CD4-positive, alpha-beta T cell treated with Interleukin-4 for 1 hour (primary cell): ENCODE data around the gene GRM3.

Experiments
- DNase-seq, 2 donors: peaks; one replicate each; pipeline ENCODE4 v3.0.0-alpha.2; 2020 to 2022

The GRM3 gene

DNA sequence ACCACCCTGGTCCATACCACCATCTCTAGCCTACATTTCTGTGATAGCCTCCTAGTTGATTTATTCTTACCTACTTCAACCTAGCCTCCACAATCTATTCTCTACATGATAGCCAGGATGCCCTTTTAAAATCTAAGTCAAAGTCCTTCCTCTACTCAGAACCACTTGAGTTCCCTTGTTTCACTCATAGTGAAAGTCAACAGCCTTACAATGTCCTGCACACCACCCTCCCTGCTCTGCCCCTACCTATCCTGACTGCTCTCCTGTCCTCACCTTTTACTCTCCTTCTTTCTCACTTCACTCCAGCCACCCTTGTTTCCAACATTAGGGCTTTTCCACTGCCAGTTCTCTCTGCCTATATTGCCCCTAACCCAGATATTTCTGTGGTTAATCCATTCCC, 146.7 kb downstream of the GRM3 start:
- no peak for DNase-seq

DNA sequence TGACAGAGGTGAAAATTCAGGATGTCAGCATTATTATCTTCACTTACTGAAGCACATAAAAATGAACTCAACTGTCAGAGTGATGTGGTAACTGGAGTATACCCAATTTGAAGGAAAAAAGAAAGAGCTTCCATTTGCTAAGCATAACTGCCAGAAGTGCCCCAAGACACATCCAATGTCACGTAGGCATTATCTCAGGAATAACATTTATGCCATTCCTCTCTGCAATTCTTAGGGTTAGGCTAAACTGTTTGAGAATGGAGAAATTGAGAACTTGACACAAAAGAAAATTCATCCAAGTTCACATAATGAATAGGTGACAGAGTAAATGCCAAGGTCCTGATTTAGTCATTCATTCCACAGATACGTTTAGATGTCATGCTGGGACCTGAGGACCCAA, 148.6 kb downstream of the GRM3 start:
- DNase-seq, result no peak

GRCh38 chr7:86793136-86793535, 149.4 kb downstream of the GRM3 start:
- DNase-seq, result no peak

DNA sequence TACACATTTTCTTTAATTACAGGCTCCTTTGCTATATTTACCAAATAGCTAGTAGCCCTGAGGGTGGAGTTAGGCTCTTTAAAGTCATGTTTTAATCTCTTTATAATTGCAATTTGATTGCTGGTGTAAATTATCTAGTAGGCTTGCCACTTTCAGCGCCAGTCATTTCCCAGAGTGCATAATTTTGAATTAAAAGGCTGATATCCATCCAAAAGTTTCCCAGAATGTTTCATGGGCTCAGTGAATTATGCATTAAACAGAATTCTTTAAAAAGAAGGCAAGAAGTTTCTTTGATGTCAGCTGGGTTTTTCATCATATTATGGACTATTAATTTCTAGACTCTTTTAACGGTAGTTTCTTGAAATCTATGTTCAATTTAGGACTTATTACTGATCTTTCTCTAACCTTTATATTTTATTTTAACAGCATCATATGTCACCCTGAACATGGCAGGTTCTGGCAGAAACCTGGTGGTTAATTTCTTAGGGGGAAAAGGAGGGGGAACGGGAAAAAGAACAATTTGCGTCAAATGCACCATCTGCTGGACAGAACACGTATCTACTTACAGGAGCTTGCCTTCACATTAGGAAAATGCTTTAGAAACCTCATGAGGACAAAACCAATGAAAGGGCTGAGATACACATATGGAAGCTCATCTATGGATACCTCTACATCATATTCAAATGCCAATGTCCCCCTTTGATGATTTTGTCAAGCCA, 171.1 kb downstream of the GRM3 start:
- no peak for DNase-seq

GRCh38 chr7:86815556-86815955, 171.8 kb downstream of the GRM3 start:
- DNase-seq, result no peak

- DNase-seq, result no peak
Observed at GRCh38 chr7:86818903-86819302, 175.2 kb downstream of the GRM3 start.

DNA sequence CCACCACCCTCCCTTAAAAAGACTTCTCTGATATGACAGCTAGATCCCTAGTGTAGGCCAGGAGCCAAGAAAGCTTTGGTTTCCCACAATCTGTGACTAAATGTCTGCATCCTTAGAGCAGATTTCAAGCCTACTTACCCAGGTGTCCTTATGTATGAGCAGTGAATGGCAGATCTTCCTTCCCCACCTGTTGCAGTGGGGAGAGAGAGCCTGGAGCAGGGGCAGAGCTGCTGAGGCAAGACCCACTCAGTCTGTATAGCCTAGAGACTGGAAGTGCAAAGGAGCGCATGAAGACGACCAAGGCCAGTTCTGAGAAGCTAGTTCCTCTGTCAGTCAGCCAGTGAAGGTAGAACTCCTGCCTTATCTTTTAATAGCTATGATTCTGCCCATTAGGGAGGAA, 180.1 kb downstream of the GRM3 start:
- DNase-seq, result no peak

DNA sequence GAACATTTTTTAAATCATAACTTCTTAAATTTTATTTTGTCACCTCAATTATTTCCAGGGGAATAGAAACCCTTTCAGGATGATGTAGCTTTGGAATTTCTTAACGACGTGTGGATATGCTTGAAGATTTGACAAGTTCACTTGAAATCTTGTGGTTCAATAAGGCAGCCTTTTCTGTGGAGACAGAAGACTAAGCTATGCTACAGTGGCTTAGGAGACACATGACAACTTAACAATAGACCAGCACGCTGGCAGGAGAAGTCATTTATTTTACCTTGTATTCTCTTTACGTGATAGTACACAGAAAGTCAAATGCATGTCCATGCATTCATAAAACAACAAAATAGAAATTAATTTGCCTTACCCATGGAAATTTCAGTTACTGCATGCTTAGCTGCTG, 181.6 kb downstream of the GRM3 start:
- no peak for DNase-seq

GRCh38 chr7:86826948-86827347, 183.2 kb downstream of the GRM3 start:
- no peak for DNase-seq

- DNase-seq, result no peak
Observed at GRCh38 chr7:86833360-86833759, 189.7 kb downstream of the GRM3 start.

GRCh38 chr7:86837235-86837634, 193.5 kb downstream of the GRM3 start:
- DNase-seq, result no peak

- DNase-seq, result no peak
Observed at GRCh38 chr7:86844608-86845007, 200.9 kb downstream of the GRM3 start.

GRCh38 chr7:86846494-86847190, 202.9 kb downstream of the GRM3 start:
- no peak for DNase-seq

DNA sequence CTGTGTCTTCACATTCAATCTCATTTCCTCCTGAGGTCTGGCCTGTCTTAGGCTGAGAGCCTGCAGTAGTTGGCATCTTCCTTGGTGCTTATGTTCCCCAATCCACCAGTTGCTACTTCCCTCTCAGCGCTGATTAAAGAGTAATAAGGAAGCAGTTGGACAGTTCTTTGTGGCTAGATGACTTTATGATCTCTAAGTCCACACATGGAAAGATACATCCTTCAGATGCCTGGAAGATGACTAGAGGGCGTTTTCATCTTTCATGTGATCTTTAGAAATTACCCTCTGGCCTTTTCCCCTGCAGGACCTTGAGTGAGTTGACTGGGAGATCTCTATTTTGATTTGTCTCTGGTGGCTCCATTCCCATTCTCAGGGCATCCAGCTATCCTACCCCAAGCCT, 204.5 kb downstream of the GRM3 start:
- no peak for DNase-seq

GRCh38 chr7:86851566-86851965, 207.9 kb downstream of the GRM3 start:
- no peak for DNase-seq

DNA sequence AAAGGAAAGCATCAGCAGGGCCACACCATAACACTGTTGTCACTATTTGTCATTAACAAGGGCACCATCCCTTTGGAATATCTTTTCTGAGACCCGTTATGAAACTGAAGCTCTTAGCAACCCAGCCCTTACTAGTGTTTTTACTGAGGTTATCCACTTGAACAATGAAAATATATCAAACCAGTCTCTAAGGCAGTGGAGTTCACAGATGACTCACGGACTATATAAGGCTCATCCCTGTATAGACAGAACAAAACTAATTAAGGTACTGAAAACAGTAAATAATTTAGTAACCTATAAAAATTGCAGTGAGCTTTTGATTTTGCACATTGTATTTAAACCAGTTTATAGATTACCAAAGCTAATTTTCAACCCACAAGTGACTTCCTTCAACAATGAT, 219.7 kb downstream of the GRM3 start:
- no peak for DNase-seq

DNA sequence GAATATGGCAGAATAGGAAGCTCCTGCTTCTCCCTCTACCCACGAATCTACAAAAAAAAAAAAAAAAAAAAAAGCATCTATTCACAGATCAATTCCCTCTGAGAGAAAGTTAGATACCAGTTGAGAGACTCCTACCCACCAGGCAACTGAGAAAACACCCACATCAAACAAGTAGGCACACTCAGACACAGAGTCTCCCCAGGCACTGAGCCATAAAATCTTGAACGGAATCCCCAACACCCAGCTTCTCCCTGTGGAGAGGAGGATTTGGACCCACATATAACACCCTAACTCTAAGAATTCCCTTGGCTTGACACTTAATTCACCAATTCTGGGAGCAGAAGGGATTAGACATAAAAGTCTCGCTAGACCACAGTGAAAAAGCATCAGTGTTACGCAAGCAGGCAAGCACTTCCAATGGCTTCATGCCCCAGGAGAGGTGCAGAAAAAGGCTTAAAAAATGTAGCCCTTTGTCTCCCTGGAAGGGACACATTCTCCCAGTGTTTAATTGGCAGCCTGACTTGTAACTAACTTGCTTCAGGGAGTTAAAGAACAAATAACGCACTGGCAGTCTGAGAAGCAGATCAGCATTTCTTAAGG, 223.6 kb downstream of the GRM3 start:
- DNase-seq, result no peak

DNA sequence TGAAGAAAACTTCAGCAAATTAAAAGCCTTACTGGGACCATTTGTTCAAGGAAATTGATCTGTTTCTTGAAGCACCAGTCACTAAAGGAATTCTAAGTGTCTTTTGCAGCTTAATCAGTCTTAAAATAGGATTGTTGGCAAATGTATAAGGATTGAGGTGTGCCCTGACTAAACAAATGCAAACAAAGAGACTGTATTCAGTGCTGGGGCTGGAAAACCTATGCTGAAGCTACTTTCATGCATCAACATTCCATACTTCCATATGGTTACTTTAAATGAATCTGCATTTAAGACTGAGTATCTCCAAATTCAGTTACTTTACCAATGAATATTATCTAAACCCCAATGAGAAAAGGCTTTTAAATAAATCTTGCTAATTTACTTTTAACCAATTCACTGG, 232.4 kb downstream of the GRM3 start:
- DNase-seq, result no peak

- DNase-seq, result no peak
Observed at GRCh38 chr7:86884152-86884551, 240.4 kb downstream of the GRM3 start.

- no peak for DNase-seq
Observed at GRCh38 chr7:86889501-86889900, 245.8 kb downstream of the GRM3 start.

DNA sequence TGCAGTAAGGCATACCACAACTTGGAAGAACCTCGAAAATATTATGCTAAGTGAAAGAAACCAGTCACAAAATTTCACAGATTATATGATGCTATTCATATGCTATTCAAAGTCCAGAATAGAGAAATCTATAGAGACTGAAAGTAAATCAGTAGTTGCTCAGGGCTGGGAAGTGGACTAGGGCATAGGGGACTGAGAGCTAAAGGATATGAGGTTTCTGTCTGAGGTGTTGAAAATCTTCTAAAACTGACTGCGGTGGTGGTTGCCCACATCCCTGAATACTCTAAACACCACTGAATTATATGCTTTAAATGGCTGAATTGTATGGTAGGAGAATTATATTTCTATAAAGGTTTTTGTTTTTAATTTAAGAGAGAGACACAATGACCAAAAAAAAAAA, 254.5 kb downstream of the GRM3 start:
- DNase-seq, result no peak

DNA sequence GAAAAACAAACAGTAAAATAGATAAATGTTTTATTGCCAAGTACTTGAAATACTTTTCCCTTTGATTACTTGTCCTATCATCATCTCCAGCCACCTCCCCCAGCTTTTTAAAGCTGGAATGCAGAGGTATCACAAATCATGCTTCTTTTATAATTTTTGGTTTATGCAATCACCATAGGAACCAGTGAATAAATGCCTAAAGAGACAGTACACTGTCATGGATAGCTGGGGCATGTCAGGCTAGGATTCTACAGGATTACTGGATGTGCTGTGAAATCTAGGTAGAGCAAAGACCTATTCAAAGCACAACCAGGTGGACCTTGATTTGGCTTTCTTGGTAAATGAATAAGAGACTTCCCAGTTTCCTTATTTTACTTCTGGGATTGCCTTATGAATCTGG, 257.2 kb downstream of the GRM3 start:
- DNase-seq, result no peak

DNA sequence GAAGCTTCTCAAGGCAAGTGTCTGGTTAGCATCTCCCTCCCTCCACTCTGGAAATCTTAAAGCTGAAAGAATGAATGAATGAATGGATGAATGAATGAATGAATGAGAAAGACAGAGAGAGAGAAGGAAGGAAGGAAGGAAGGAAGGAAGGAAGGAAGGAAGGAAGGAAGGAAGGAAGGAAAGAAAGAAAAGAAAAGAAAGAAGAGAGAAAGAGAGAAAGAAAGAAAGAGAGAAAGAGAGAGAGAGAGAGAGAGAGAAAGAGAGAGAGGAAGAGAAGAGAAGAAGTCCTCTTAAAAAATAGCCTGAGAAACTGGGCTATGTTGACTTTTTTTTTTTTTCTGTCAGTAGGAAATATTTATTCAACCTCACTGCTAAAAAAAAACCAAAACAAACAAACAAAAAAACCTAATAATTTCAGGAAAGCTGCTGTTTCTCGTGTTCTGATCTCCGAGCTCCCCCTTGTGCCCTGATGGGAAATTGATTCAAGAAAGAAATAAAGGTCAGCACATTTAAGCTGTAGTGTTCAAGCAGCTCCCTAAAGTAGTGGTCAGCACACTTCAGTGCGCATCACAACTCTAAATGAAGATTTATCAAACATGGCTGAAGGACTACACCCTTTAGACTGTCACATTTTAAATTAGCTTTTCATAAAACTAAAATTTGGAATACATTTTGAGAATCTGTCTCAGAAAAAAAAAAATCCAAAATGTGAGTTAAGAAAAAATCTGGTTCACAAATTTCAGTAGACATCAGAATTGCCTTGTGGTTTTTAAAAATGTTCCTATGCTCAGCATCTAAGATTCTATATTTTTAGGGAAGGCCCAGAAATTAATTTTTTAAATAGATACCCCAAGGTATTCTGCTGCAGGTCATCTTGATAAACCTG, 261.5 kb downstream of the GRM3 start:
- DNase-seq, result no peak
